GM12892 (cell line): ENCODE data around the gene KIR2DL1.
"Not testable (repeated sequence)": the region's sequence is repeated elsewhere in the genome, so short reads cannot be mapped to it uniquely, and the experiment has no call there.

ENCODE experiments used
- POLR2A ChIP-seq: IDR thresholded peaks from 2 replicates; pipeline ENCODE4 v1.6.1; 2011; ENCODE audit warnings: low read depth, low read length, control low read depth
- POLR2AphosphoS5 ChIP-seq: IDR thresholded peaks from 2 replicates; pipeline ENCODE4 v1.6.1; 2011; ENCODE audit warnings: low read depth, low read length, control low read depth
- TAF1 ChIP-seq: IDR thresholded peaks from 2 replicates; pipeline ENCODE4 v1.6.1; 2011; ENCODE audit warnings: low read depth, mild to moderate bottlenecking, control low read depth, low read length, borderline replicate concordance

DNA sequence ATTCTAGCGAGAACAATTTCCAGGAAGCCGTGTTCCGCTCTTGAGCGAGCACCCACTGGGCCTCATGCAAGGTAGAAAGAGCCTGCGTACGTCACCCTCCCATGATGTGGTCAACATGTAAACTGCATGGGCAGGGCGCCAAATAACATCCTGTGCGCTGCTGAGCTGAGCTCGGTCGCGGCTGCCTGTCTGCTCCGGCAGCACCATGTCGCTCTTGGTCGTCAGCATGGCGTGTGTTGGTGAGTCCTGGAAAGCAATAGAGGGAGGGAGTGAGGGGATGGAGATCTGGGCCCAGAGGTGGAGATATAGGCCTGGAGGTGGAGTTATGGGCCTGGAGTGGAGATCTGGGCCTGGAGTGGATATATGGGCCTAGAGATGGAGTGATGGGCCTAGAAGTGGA lies at the start of gene KIR2DL1:
- TF ChIP-seq POLR2AphosphoS5, POLR2A, TAF1: not testable (repeated sequence)
